GM04503 (cell line): ENCODE measurements around the gene ARL14EPL.
"Not testable (repeated sequence)": the region's sequence is repeated elsewhere in the genome, so short reads cannot be mapped to it uniquely, and the experiment has no call there.

Experiments used
- DNase-seq: peaks from one replicate; pipeline ENCODE4 v3.0.0-alpha.2; 2012; ENCODE audit warnings: low read depth

The ARL14EPL gene

DNA sequence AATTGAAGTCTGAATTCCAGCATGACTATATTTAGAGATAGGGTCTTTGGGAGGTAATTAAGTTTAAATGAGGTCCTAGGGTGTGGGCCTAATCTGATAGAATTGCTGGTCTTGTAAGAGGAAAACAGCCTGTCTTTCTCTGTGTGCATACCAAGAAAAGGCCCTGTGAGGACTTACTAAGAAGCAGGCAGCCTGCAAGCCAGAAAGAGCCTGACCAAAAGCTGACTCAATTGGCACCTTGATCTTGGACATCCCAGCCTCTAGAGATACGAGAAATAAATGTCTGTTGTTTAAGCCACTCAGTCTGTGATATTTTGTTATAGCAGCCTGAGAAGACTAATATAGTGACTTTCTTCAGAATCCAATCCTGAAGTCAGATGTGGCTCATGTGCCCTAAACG is 14.6 kb downstream of the ARL14EPL start:
- no peak for DNase-seq

DNA sequence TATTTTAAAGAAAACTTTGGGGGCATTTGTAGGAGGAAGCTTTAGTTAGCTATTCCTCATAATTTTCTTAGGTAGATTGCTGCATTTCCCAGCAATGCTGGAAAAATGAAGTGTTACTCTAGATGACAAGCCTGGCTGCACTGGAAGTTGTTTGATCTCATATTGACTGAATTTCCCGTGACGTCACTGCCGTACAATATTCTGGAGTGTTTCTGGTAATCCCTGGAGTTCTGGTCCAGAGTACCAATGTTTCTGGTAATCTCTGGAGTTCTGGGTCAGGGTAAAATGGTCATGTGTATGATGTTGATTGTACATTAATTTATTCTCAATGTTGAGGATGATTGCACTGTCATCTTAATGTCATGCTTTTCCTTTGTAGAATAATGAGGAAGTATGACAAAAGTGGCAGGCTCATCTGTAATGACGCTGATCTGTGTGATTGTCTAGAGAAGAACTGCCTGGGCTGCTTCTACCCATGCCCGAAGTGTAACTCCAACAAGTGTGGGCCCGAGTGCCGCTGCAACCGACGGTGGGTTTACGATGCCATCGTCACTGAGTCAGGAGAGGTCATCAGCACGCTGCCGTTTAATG is 26.2 kb downstream of the ARL14EPL start:
- no peak for DNase-seq

GRCh38 chr5:116062352-116062751 is 30.1 kb downstream of the ARL14EPL start:
- no peak for DNase-seq

DNA sequence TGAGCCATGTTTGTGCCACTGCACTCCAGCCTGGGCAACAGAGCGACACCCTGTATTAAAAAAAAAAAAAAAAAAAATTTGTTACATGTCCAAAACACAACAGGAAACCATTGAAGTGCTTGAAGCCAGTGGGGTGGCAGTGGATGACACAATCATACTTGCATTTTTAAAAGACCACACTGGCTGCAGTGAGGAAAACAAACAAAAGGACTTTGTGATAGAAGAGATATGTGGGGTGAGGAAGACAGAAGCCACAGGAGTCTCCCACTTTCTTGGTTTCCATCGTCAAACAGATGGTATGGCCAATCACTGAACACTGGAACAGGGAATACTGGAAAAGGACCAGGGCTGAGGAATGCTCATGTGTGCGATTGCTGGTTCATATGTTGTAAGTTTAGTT is 31.7 kb downstream of the ARL14EPL start:
- no peak for DNase-seq

DNA sequence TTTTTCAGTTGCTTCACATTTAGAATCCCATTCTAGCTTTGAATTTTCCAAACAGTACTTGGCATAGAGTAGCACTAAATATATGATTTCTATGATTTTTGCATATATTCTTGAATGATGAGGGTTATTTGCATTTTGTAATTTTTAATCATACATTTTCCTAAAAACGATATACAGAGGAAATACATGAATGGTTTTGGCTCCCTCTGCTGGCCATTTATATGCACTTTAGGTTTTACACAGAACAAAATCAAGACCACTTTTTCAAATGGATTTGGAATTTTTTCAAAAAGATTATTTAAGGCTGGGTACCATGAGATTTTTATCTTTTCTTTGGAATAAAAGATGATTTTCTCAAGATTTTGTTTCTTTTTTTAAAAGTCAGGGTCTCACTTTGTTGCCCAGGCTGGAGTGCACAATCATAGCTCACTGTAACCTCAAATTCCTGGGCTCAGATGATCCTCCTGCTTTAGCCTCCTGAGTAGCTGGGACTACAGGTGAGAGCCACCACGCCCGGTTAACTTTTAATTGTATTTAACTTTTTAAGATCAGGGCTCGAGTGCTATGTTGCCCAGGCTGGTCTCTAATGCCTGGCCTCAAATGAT is 35.9 kb downstream of the ARL14EPL start:
- DNase-seq, result peak; percentile 4

DNA sequence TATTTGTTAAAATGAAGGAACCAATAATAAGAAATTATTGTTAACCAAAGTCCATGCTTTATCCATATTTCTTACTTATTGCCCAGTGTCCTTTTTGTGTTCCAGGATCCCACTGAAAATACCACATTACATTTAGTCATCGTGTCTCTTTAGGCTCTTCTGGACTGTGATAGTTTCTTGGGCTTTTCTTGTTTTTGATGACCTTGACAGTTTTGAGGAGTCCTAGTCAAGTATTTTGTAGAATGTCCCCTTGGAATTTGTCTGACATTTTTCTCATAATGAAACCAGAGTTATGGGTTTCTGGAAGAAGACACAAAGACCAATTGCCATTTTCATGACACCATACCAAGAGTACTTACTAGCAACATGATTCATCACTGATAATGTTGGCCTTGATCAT is 38.9 kb downstream of the ARL14EPL start:
- DNase-seq, result no peak

GRCh38 chr5:116075191-116075831 is 43.0 kb downstream of the ARL14EPL start:
- DNase-seq, result no peak

DNA sequence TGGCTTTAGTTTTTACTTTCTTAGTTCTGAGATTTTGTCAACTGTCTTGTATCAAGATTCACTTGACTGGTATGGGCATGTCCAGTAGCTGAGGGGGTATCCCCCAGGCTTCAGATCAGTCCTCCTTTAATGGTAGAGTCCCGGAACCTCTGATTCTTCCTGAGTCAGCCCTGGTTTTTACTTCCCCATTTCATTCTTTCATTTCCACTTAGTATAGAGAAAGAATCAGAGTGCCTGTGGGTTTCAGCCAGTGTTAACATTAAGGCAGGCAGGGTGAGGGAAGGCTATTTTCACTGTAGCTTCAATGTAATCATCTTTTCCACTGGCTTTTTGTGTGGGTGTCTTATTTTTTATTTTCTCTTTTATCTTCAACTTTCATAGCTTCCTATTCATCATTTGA is 44.2 kb downstream of the ARL14EPL start:
- DNase-seq, result no peak

- DNase-seq, result no peak
Observed at GRCh38 chr5:116078199-116078598, 45.9 kb downstream of the ARL14EPL start.

DNA sequence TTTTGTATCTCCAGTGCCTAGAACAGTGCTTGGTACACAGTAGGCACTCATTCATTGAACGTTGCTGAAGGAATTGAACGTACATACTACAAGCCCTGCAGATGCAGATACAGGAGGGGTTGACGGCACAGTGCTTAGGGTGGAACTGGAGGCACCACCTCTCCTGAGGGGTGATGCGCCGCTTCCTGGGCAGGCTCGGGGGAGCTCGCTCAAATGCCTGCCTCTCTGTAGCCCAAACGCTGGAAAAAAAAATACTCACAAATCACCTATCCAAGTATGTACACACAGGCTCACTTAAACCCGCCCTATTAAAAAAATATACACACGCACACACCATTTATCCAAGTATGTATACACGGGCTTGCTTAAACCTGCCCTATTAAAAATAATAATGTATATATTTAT is 52.0 kb downstream of the ARL14EPL start:
- DNase-seq, result no peak

- peak; percentile 34 for DNase-seq
Observed at GRCh38 chr5:116084871-116085715, 52.8 kb downstream of the ARL14EPL start, which contains the start of gene COMMD10. Gene COMMD10, plus strand, starts transcription at chr5:116085025.

DNA sequence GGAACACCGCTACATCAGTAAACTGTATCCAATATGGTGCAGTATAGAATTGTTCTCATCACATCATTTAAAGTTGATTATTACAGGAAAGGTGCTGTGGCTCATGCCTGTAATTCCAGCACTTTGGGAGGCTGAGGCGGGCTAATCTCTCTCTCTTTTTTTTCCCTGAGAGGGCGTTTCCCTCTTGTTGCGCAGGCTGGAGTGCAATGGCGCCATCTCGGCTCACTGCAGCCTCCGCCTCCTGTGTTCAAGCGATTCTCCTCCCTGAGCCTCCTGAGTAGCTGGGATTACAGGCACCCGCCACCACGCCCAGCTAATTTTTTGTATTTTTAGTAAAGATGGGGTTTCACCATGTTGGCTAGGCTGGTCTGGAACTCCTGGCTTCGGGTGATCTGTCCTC is 54.0 kb downstream of the ARL14EPL start:
- DNase-seq, result not testable (repeated sequence)

DNA sequence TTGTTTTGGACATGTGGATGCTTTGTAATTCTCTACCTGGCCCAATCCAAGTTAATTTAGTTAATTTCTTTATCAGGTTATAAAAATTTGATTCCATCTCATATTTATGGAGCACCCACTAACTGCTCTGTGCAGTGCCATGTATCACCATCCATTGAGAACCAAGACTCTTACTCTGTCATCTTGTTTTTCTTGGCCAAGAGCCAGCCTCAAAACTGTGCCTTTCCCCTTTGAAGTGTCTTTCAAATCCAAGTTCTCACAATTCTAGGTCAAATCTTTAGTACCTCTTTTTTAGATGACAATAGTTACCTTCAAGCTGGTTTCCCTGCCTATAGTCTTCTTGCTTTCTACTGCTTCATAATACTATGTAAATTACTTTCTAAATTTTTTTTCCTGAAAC is 55.8 kb downstream of the ARL14EPL start:
- DNase-seq, result no peak

DNA sequence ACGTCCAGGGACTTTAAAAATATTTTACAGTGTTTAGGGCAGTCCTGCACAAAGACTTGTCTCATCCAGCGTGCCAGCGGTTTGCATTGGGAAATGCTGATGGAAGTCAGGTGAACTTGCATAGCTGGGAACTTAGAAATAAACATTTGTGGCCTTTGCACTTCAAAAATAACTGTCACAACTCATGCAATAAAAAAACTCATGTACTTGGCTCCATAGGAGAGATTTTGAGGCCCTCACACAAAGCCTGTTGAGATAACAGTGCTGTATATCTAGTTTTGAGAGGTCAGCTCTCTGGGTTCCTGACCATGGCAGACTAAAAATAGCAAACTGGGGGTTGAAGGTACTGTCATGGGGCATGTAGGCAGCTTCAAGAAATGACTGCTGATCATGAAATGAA is 58.0 kb downstream of the ARL14EPL start:
- DNase-seq, result no peak

DNA sequence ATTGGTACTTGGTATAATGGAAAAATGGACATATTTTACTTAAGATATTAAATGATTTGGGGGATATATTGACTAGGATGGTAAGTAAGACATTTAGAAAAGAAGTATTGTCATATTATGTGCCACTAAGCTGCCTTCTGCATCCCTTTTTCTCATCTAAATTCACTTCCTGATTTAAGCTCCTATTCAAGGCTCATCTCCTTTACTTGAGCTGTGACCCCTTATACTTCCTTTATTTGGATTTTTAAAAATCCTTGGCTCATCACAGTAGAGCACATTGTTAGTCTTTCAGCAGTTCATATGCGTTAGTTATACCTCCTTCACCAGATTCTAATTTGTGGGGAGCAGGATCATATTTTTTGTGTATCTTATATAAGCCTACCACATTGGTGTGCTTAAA is 59.1 kb downstream of the ARL14EPL start:
- DNase-seq, result no peak

- no peak for DNase-seq
Observed at GRCh38 chr5:116097301-116097700, 65.0 kb downstream of the ARL14EPL start.

DNA sequence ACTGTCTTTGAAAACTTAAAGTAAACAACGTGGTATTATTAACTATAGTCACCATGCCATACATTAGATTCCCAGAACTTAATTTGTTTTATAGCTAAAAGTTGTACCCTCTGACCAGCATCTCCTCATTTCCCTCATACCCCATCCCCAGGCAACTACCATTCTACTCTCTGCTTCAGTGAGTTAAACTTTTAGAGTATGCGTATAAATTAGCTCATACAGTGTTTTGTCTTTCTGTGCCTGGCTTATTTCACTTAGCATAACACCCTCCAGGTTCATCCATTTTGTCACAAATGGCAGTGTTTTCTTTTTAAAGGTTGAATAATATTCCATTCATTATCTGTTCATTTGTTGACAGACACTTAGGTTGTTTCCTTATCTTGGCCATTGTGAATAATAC is 66.7 kb downstream of the ARL14EPL start:
- no peak for DNase-seq

DNA sequence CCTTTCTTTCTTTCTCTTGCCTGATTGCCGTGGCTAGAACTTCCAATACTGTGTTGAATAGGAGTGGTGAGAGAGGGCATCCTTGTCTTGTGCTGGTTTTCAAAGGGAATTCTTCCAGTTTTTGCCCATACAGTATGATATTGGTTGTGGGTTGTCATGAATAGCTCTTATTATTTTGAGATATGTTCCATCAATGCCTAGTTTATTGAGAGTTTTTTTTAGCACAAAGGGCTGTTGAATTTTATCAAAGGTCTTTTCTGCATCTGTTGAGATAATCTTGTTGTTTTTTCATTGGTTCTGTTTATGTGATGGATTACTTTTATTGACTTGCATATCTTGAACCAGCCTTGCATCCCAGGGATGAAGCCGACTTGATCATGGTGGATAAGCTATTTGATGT is 72.7 kb downstream of the ARL14EPL start:
- DNase-seq, result not testable (repeated sequence)
